Retinal pigment epithelial cell (primary cell): Measurements from ENCODE around the gene TOX4.
A peak's percentile ranks its signal among the peaks of the same experiment; 100 is the strongest.

Experiments used
- DNase-seq: peaks from one replicate; pipeline ENCODE4 v3.0.0-alpha.2; 2010; ENCODE audit warnings: low read depth
- H3K4me3 ChIP-seq: 2 replicates; pipeline ENCODE4 v1.5.1; 2011; ENCODE audit warnings: mild to moderate bottlenecking, low read length, control low read depth, moderate library complexity
- CTCF ChIP-seq: conservative IDR thresholded peaks from 2 replicates; pipeline ENCODE4 v1.5.1; 2011; ENCODE audit warnings: low read depth, low read length, control low read depth, inconsistent platforms

TOX4 gene

GRCh38 chr14:21534576-21534975 lies 57.6 kb downstream of the TOX4 start:
- no peak overlapping the region for H3K4me3 ChIP-seq
- DNase-seq: no peak
- TF ChIP-seq CTCF: no peak

- H3K4me3 ChIP-seq: peak overlapping the region; percentile 50
- DNase-seq: no peak
- no peak for TF ChIP-seq CTCF
Observed at GRCh38 chr14:21535545-21536417, 58.8 kb downstream of the TOX4 start.

DNA sequence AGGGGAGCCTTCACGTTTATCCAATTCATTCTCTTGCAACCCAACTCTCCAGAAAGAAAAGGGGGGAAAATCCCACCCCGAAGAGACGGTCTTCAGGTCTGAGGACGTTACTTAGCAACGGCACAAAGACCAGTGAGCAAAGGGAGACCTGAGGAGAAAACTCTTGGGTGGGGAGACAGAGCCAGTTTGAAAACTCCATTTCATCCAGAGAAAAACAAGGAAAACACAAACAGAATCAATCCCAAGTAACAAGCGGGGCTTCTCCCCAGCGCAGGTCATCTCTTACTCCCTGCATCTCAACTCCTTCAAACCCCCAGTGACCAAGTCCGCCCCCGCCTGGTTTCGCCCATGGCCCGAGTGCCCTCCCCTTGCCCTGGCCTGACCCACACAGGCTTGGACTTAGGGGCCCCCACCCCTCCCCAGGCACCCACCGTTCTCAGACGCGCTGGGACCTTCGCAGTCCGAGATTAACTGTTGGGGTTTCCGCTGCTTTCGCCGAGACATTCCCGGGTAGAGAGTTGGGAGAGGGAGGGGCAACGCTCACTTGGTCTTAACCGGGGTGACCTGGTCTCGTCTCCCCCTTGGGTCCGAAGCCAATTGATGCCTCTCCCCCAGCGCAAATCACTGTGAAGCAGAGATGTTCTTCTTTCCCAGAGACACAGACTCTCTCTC lies 59.6 kb downstream of the TOX4 start:
- H3K4me3 ChIP-seq: peak overlapping the region; percentile 50
- no peak for DNase-seq
- TF ChIP-seq CTCF: no peak

GRCh38 chr14:21537090-21537424 lies 60.1 kb downstream of the TOX4 start:
- no peak for TF ChIP-seq CTCF
- H3K4me3 ChIP-seq: peak overlapping the region; percentile 50

DNA sequence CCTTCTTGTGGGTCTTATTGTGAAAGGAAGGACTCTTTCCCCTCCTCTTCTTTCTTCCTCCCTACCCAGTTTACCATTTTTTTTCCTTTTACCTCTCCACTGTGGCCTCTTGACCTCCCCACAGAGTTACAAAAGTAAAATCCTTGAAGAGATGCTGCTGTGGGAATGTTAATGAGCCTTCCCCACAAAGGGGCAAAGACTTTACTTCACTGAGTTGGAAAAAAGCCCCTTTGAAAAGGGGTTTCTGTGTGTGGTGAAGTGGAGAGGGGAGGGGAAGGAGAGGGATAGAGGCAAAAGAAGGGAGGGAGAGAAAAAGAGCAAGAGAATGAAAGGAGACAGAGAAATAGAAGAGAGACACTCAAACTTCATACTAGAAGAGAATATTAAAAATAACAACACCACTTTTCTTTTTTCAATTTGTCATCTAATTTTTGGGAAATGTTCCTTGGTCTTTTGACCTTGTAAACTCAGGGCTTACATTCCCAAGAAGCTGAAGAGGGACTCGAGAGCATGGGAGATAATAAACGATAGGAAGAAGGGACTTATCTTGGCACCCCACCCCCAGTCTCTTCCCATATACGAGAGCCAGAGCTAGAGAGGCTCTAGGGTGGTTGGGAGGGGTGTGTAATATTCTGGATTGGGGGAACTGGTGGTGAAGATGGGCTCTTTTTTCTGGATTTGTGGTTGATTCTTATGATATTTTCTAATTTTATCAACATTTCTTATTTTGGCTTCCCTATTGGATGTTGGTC lies 62.4 kb downstream of the TOX4 start:
- TF ChIP-seq CTCF: no peak
- H3K4me3 ChIP-seq: no peak overlapping the region
- DNase-seq: no peak

More at GRCh38 chr14:21537090-21537424, 60.1 kb downstream of the TOX4 start:
- no peak for DNase-seq

DNA sequence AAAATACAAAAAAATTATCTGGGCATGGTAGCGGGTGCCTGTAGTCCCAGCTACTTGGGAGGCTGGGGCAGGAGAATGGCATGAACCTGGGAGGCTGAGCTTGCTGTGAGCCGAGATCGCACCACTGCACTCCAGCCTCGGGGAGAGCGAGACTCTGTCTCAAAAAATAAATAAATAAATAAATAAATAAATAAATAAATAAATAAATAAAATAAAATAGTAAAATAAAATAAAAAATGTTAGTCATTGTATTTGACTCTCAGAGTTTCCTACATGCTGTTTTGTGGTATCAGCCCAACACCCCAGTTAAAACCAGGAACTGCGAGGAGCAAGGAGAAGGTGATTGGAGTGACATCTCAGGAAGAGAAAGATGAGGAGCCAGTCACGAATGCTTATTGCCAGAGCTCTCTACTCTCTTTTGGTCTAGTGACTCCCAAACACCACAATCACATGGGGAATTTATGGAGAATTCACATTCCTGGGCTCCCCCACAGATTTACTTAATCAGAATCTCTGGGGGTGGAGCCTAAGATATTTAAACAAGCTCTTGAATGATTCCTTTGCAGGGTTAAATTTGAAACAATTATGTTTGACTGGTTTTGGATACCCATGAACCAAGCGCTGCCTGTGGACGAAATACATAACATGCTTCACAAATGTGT lies 64.5 kb downstream of the TOX4 start:
- no peak overlapping the region for H3K4me3 ChIP-seq
- TF ChIP-seq CTCF: no peak
- DNase-seq: no peak
